SK-N-SH (cell line): ENCODE data around the gene SFSWAP.

Source experiments
- EP300 ChIP-seq, 2 experiments: IDR thresholded peaks; 2 replicates each; pipeline versions ENCODE4 v1.4.0 to v1.6.1; 2012; ENCODE audit warnings: borderline replicate concordance in 1 of 2, low read depth in 1 of 2, low read length in 1 of 2
- EZH2phosphoT487 ChIP-seq: fragments of 200-600 bp; sonication (generic); IDR thresholded peaks from 2 replicates; pipeline ENCODE4 v1.6.1; 2017; ENCODE audit warnings: low read depth, mixed run types, mild to moderate bottlenecking, antibody characterized with exemption, moderate library complexity, borderline replicate concordance
- FOXJ3 ChIP-seq: sonication (generic); formaldehyde crosslinking; IDR thresholded peaks from 2 replicates; pipeline ENCODE4 v1.5.1; 2020; ENCODE audit warnings: mild to moderate bottlenecking, missing genetic modification reagents
- MXI1 ChIP-seq: IDR thresholded peaks from 2 replicates; pipeline ENCODE4 v1.6.1; 2012; ENCODE audit warnings: mild to moderate bottlenecking, low read depth, low read length, improper control_type of control experiment
- NFIC ChIP-seq: IDR thresholded peaks from 2 replicates; pipeline ENCODE4 v1.4.0; 2012; ENCODE audit warnings: borderline replicate concordance
- POLR2AphosphoS5 ChIP-seq: IDR thresholded peaks from 2 replicates; pipeline ENCODE4 v1.6.1; 2012; ENCODE audit warnings: low read depth, low read length
- RXRA ChIP-seq: IDR thresholded peaks from 2 replicates; pipeline ENCODE4 v1.4.0; 2012; ENCODE audit warnings: low read depth, mild to moderate bottlenecking, borderline replicate concordance
- SIN3A ChIP-seq: IDR thresholded peaks from 2 replicates; pipeline ENCODE4 v1.6.1; 2012; ENCODE audit warnings: low read depth, mild to moderate bottlenecking, low read length, moderate library complexity, borderline replicate concordance
- SMC3 ChIP-seq: IDR thresholded peaks from 2 replicates; pipeline ENCODE4 v1.6.1; 2012; ENCODE audit warnings: low read depth, low read length, improper control_type of control experiment
- YY1 ChIP-seq: IDR thresholded peaks from 2 replicates; pipeline ENCODE4 v1.4.0; 2012; ENCODE audit warnings: low read depth, mild to moderate bottlenecking
- TF ChIP-seq, protein P1 (sequence below): IDR thresholded peaks from 2 replicates; pipeline ENCODE4 v1.6.1; 2012; ENCODE audit warnings: mild to moderate bottlenecking, low read depth, low read length, moderate library complexity
- TF ChIP-seq, protein P2 (sequence below): fragments of 200-600 bp; sonication (generic); IDR thresholded peaks from 2 replicates; pipeline ENCODE4 v1.6.1; 2017; ENCODE audit warnings: antibody characterized with exemption, mild to moderate bottlenecking, moderate library complexity
- TF ChIP-seq, protein P3 (sequence below): IDR thresholded peaks from 2 replicates; pipeline ENCODE4 v1.4.0; 2012; ENCODE audit warnings: low read depth

DNA sequence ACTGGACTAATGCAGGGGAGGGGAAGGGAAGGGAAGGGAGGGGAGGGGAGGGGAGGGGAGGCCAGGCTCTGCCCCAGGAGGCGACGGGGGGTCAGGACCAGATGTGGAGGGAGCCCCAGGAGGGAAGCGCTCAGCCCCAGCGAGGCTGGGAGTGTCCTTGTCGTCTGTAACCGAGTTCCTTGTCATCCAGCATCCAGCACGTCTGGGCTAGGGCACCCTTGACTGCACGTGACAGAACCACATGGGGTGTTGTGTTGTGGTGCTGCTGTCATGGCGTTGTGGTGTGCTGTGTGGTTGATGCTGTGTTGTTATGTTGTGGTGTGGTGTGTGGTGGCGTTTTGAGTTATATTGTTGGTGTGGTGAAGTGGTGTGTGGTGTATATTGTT lies 28.4 kb upstream of the SFSWAP start:
- no peak for TF ChIP-seq NFIC
- TF ChIP-seq RXRA: no peak
- TF ChIP-seq, protein P1, sequence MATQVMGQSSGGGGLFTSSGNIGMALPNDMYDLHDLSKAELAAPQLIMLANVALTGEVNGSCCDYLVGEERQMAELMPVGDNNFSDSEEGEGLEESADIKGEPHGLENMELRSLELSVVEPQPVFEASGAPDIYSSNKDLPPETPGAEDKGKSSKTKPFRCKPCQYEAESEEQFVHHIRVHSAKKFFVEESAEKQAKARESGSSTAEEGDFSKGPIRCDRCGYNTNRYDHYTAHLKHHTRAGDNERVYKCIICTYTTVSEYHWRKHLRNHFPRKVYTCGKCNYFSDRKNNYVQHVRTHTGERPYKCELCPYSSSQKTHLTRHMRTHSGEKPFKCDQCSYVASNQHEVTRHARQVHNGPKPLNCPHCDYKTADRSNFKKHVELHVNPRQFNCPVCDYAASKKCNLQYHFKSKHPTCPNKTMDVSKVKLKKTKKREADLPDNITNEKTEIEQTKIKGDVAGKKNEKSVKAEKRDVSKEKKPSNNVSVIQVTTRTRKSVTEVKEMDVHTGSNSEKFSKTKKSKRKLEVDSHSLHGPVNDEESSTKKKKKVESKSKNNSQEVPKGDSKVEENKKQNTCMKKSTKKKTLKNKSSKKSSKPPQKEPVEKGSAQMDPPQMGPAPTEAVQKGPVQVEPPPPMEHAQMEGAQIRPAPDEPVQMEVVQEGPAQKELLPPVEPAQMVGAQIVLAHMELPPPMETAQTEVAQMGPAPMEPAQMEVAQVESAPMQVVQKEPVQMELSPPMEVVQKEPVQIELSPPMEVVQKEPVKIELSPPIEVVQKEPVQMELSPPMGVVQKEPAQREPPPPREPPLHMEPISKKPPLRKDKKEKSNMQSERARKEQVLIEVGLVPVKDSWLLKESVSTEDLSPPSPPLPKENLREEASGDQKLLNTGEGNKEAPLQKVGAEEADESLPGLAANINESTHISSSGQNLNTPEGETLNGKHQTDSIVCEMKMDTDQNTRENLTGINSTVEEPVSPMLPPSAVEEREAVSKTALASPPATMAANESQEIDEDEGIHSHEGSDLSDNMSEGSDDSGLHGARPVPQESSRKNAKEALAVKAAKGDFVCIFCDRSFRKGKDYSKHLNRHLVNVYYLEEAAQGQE: no peak
- no peak for TF ChIP-seq EZH2phosphoT487
- TF ChIP-seq MXI1: no peak
- TF ChIP-seq, protein P2, sequence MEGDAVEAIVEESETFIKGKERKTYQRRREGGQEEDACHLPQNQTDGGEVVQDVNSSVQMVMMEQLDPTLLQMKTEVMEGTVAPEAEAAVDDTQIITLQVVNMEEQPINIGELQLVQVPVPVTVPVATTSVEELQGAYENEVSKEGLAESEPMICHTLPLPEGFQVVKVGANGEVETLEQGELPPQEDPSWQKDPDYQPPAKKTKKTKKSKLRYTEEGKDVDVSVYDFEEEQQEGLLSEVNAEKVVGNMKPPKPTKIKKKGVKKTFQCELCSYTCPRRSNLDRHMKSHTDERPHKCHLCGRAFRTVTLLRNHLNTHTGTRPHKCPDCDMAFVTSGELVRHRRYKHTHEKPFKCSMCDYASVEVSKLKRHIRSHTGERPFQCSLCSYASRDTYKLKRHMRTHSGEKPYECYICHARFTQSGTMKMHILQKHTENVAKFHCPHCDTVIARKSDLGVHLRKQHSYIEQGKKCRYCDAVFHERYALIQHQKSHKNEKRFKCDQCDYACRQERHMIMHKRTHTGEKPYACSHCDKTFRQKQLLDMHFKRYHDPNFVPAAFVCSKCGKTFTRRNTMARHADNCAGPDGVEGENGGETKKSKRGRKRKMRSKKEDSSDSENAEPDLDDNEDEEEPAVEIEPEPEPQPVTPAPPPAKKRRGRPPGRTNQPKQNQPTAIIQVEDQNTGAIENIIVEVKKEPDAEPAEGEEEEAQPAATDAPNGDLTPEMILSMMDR: no peak
- TF ChIP-seq EP300 (IDR thresholded peaks at IDR 0.05; ENCODE audit: borderline replicate concordance in 1 of 2, low read depth in 1 of 2, low read length in 1 of 2): no peak
- TF ChIP-seq YY1: no peak
- TF ChIP-seq, protein P3, sequence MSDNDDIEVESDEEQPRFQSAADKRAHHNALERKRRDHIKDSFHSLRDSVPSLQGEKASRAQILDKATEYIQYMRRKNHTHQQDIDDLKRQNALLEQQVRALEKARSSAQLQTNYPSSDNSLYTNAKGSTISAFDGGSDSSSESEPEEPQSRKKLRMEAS: no peak
- TF ChIP-seq POLR2AphosphoS5: no peak
- TF ChIP-seq SMC3: no peak
- TF ChIP-seq FOXJ3 (CRISPR knock-in tag): no peak
- TF ChIP-seq SIN3A: no peak
